ENCODE results near the gene KCTD16.

The KCTD16 gene

GRCh38 chr5:144460600-144460999, 289.9 kb downstream of the KCTD16 start:
- no peak for DNase-seq (ENCODE audit: low spot score)

GRCh38 chr5:144462577-144462976, 291.9 kb downstream of the KCTD16 start:
- no peak for DNase-seq (ENCODE audit: low spot score)

GRCh38 chr5:144463481-144464223, 293.0 kb downstream of the KCTD16 start:
- no peak for DNase-seq (ENCODE audit: low spot score)

- DNase-seq (ENCODE audit: low spot score): no peak
Observed at GRCh38 chr5:144464306-144464705, 293.6 kb downstream of the KCTD16 start.

- DNase-seq (ENCODE audit: low spot score): no peak
Observed at GRCh38 chr5:144465441-144465840, 294.8 kb downstream of the KCTD16 start.

GRCh38 chr5:144467792-144468191, 297.1 kb downstream of the KCTD16 start:
- DNase-seq (ENCODE audit: low spot score): no peak

GRCh38 chr5:144468571-144468970, 297.9 kb downstream of the KCTD16 start:
- DNase-seq (ENCODE audit: low spot score): no peak

- no peak for DNase-seq (ENCODE audit: low spot score)
Observed at GRCh38 chr5:144469106-144469505, 298.4 kb downstream of the KCTD16 start.

- no peak for DNase-seq (ENCODE audit: low spot score)
Observed at GRCh38 chr5:144472221-144472620, 301.5 kb downstream of the KCTD16 start.

GRCh38 chr5:144473650-144474049, 303.0 kb downstream of the KCTD16 start:
- no peak for DNase-seq (ENCODE audit: low spot score)

- DNase-seq (ENCODE audit: low spot score): no peak
Observed at GRCh38 chr5:144478565-144478964, 307.9 kb downstream of the KCTD16 start.

GRCh38 chr5:144481861-144482260, 311.2 kb downstream of the KCTD16 start:
- DNase-seq (ENCODE audit: low spot score): no peak

GRCh38 chr5:144484124-144484897, 313.6 kb downstream of the KCTD16 start:
- DNase-seq (ENCODE audit: low spot score): no peak

GRCh38 chr5:144485540-144485939, 314.9 kb downstream of the KCTD16 start:
- no peak for DNase-seq (ENCODE audit: low spot score)

GRCh38 chr5:144487207-144487606, 316.5 kb downstream of the KCTD16 start:
- DNase-seq (ENCODE audit: low spot score): no peak

- DNase-seq (ENCODE audit: low spot score): no peak
Observed at GRCh38 chr5:144487761-144488160, 317.1 kb downstream of the KCTD16 start.

- no peak for DNase-seq (ENCODE audit: low spot score)
Observed at GRCh38 chr5:144503123-144503522, 332.4 kb downstream of the KCTD16 start.

GRCh38 chr5:144504929-144505577, 334.4 kb downstream of the KCTD16 start:
- no peak for DNase-seq (ENCODE audit: low spot score)

- no peak for DNase-seq (ENCODE audit: low spot score)
Observed at GRCh38 chr5:144510845-144511579, 340.3 kb downstream of the KCTD16 start.

- no peak for DNase-seq (ENCODE audit: low spot score)
Observed at GRCh38 chr5:144511580-144512072, 341.0 kb downstream of the KCTD16 start.

- DNase-seq (ENCODE audit: low spot score): peak; percentile 37
Observed at GRCh38 chr5:144522698-144523097, 352.0 kb downstream of the KCTD16 start.

GRCh38 chr5:144525000-144525399, 354.3 kb downstream of the KCTD16 start:
- no peak for DNase-seq (ENCODE audit: low spot score)
